Omental fat pad (tissue), 4 donors: ENCODE data around the gene RPL14. TPM values are rescaled to one million over a fixed set of nuclear protein-coding genes. Genes with fewer than 3 reads are reported as not detected.

Experiments used
- ATAC-seq: fragments of 150-250 bp; one replicate; pipeline ENCODE4 v1.9.1; 2016; ENCODE audit warnings: mild to moderate bottlenecking, moderate library complexity; ENCODE audit not compliant: low FRiP score
- DNase-seq: peaks from one replicate; pipeline ENCODE4 v3.0.0-alpha.2; 2019; ENCODE audit warnings: low spot score
- CTCF ChIP-seq, 3 donors: fragments of 450-650 bp; IDR thresholded peaks; one replicate each; pipeline ENCODE4 v1.5.1; 2016 to 2017; ENCODE audit warnings: antibody characterized with exemption in 3 of 3, mild to moderate bottlenecking in 3 of 3, moderate library complexity in 2 of 3
- total RNA-seq, 4 donors: library from RNA; depleted of rRNA; stranded (reverse); fragments of >200 nt; gene quantifications; one replicate each; pipeline ENCODE4 v1.1.0, GENCODE V29; 2016

The RPL14 gene
- total RNA-seq, 4 donors from 2014 or later: 320 to 423 (median 382) TPM

GRCh38 chr3:40470701-40471100, 13.6 kb downstream of the RPL14 start:
- no peak for TF ChIP-seq CTCF (IDR thresholded peaks at IDR 0.05)
- no peak for DNase-seq

GRCh38 chr3:40476478-40477470, 19.6 kb downstream of the RPL14 start, which contains the start of gene ZNF619:
Gene ZNF619, plus strand, starts transcription at chr3:40477122. Its CDS starts 858 bp downstream, at chr3:40477980.
- DNase-seq (no peak), ATAC-seq (peak; percentile 90)
- no peak for TF ChIP-seq CTCF (IDR thresholded peaks at IDR 0.05)

More at GRCh38 chr3:40470701-40471100, 13.6 kb downstream of the RPL14 start:
- no peak for ATAC-seq

DNA sequence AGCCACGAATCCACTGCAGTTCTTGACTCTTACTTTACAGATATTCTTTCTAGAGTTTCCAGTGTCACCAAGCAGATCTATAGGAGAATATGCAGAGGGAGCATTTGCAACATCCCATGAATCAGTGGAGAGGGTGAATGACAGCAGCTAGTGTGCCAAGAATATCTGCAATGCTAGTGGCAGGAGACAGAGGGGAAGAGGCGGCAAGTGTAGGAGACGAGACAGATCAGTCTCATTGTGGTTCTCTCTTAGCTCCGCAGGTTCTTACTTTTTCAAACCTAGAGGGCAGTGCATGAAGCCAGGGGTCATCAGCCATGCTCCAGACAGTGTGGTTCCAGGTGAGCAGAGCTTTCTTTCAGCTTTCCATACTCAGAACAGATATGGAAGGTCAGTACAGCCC, 20.5 kb downstream of the RPL14 start:
- TF ChIP-seq CTCF (IDR thresholded peaks at IDR 0.05): no peak
- ATAC-seq (no peak), DNase-seq (no peak)

DNA sequence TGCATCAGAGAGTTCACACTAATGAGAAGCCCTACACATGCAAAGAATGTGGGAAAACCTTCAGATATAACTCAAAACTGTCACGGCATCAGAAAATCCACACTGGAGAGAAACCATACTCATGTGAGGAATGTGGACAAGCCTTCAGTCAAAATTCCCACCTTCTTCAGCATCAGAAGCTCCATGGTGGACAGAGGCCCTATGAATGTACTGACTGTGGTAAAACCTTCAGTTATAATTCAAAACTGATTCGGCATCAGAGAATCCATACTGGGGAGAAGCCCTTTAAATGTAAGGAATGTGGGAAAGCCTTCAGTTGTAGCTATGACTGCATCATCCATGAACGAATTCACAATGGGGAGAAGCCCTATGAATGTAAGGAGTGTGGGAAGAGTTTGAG, 30.0 kb downstream of the RPL14 start:
- ATAC-seq (no peak), DNase-seq (no peak)
- TF ChIP-seq CTCF (IDR thresholded peaks at IDR 0.05): no peak

GRCh38 chr3:40490916-40491315, 33.8 kb downstream of the RPL14 start:
- TF ChIP-seq CTCF (IDR thresholded peaks at IDR 0.05): no peak
- ATAC-seq (no peak), DNase-seq (no peak)

DNA sequence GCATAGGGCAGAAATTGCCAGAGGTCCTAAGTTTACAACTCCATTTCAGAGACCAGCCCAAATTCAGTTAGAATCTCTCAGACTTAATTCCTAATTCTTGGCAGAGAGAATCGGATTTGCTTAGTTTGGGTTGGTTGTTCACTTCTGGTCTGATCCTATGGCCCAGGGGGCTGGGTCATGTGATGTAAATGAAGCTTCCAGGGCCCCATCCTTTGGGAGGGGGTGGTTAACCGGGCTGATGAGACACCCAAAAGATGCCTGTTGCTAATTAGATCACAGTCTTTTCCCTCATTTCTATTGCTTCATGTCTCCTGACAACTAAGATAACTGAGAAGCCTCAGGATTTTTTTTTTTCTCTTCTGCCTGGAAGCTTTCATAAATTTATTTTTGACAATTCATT, 37.6 kb downstream of the RPL14 start:
- TF ChIP-seq CTCF (IDR thresholded peaks at IDR 0.05): no peak
- ATAC-seq: no peak
- DNase-seq: no peak

DNA sequence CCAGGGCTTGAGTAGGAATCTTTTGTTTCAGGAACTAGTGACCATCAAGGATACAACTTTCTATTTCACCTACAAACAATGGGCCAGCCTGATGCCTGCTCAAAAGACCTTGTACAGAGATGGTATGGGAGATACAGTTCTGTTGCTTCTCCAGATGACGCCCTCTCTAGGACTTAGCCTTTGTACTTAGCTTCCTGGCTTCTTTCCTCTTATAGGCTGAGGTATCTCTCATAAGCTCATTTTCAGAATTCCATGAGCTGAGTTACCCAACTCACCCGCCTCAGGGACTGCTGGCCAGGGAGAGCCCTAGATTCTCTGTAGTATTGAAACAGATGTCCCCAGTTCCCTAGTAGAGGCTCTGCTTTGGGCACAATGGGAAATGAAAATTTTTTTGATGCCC, 40.1 kb downstream of the RPL14 start:
- ATAC-seq: no peak
- DNase-seq: no peak
- TF ChIP-seq CTCF (IDR thresholded peaks at IDR 0.05): no peak
